Fibroblast of lung (primary cell): ENCODE results near the gene WDR62. TPM values are rescaled to one million over a fixed set of nuclear protein-coding genes. Genes with fewer than 3 reads are reported as not detected.

Source experiments
- DNase-seq, 2 donors: peaks; one replicate each; pipeline versions ENCODE4 v3.0.0 to v3.0.0-alpha.2; 2010; ENCODE audit warnings: low read depth in 2 of 2
- H2AFZ ChIP-seq: 2 replicates; pipeline ENCODE4 v1.5.1; 2012; ENCODE audit warnings: low read length, control low read depth, inconsistent platforms
- H3K27ac ChIP-seq: 2 replicates; pipeline ENCODE4 v1.5.1; 2011; ENCODE audit warnings: low read length, control low read depth; ENCODE audit not compliant: insufficient read depth
- H3K27me3 ChIP-seq: 2 replicates; pipeline ENCODE4 v1.5.1; 2011; ENCODE audit warnings: mild to moderate bottlenecking, low read length; ENCODE audit not compliant: control insufficient read depth, insufficient read depth
- H3K36me3 ChIP-seq: 2 replicates; pipeline ENCODE4 v1.5.1; 2011; ENCODE audit warnings: low read length; ENCODE audit not compliant: control insufficient read depth, insufficient read depth
- H3K4me1 ChIP-seq: 2 replicates; pipeline ENCODE4 v1.5.1; 2011; ENCODE audit warnings: low read length; ENCODE audit not compliant: control insufficient read depth, insufficient read depth; ENCODE audit errors: extremely low read depth
- H3K4me2 ChIP-seq: 2 replicates; pipeline ENCODE4 v1.5.1; 2011; ENCODE audit warnings: low read length, control low read depth; ENCODE audit not compliant: insufficient read depth; ENCODE audit errors: extremely low read depth
- H3K4me3 ChIP-seq, 4 experiments: fragments of 200-600 bp in 1 of 4; sonication (generic) in 1 of 4; replicated peaks in 1 of 4; 2 replicates each; pipeline ENCODE4 v1.5.1; 2011 to 2016; ENCODE audit warnings: low read length in 4 of 4, low read depth in 3 of 4, mild to moderate bottlenecking in 3 of 4, control low read depth in 2 of 4, inconsistent platforms in 1 of 4, mixed read lengths in 1 of 4; ENCODE audit not compliant: insufficient read depth in 1 of 4; ENCODE audit errors: control extremely low read depth in 1 of 4
- H3K79me2 ChIP-seq: 2 replicates; pipeline ENCODE4 v1.5.1; 2012; ENCODE audit warnings: mild to moderate bottlenecking, low read length, inconsistent platforms; ENCODE audit not compliant: control insufficient read depth, insufficient read depth
- H3K9ac ChIP-seq: 2 replicates; pipeline ENCODE4 v1.5.1; 2011; ENCODE audit warnings: mild to moderate bottlenecking, low read length, control low read depth; ENCODE audit not compliant: insufficient read depth
- H3K9me3 ChIP-seq: 2 replicates; pipeline ENCODE4 v1.5.1; 2012; ENCODE audit warnings: low read depth, low read length; ENCODE audit not compliant: control insufficient read depth, insufficient read depth
- H4K20me1 ChIP-seq: 2 replicates; pipeline ENCODE4 v1.5.1; 2011; ENCODE audit warnings: low read length; ENCODE audit not compliant: control insufficient read depth, insufficient read depth; ENCODE audit errors: extremely low read depth
- CTCF ChIP-seq, 2 donors: IDR thresholded peaks in 1 of 2; conservative IDR thresholded peaks in 1 of 2; 1 replicate in 1 of 2; 2 replicates in 1 of 2; pipeline ENCODE4 v1.5.1; 2011 to 2012; ENCODE audit warnings: low read length in 2 of 2, control low read depth in 1 of 2, inconsistent platforms in 1 of 2, low read depth in 1 of 2, mild to moderate bottlenecking in 1 of 2
- EZH2 ChIP-seq: IDR thresholded peaks from 2 replicates; pipeline ENCODE4 v1.5.1; 2012; ENCODE audit warnings: low read length, control low read depth, mild to moderate bottlenecking; ENCODE audit errors: missing control alignments
- polyA plus RNA-seq, 2 donors: library from polyadenylated mRNA; depleted of rRNA in 1 of 2; stranded (reverse) in 1 of 2; unstranded in 1 of 2; fragments of >200 nt; gene quantifications; 2 replicates each; pipeline ENCODE4 v1.2.1, GENCODE V29; 2011 to 2012; ENCODE audit warnings: missing spikeins in 1 of 2
- total RNA-seq: library from RNA; depleted of rRNA; stranded (reverse); fragments of >200 nt; gene quantifications from 2 replicates; pipeline ENCODE4 v1.2.1, GENCODE V29; 2014

Gene WDR62
- total and polyA plus RNA-seq, 2 donors (not counting 1 experiment from before 2014, with no cell fraction given) = 1.1 to 2.8 TPM

GRCh38 chr19:36072081-36072480 is 17.4 kb downstream of the WDR62 start:
- Histone ChIP-seq H3K27me3 (no peaks in the 10 kb centered on the region), H3K4me3 (no peak overlapping the region), H3K9me3 (no peaks in the 10 kb centered on the region), H2AFZ (no peak overlapping the region), H3K79me2 (no peaks in the 10 kb centered on the region), H4K20me1 (no peaks in the 10 kb centered on the region), H3K4me1 (peaks cover 2% of the 10 kb centered on the region), H3K4me2 (no peak overlapping the region), H3K27ac (no peak overlapping the region), H3K36me3 (peaks cover 6% of the 10 kb centered on the region), H3K9ac (no peak overlapping the region)
- TF ChIP-seq EZH2 (no peak), CTCF (conservative IDR thresholded peaks at IDR 0.05 in 1 of 2, IDR thresholded peaks at IDR 0.05 in 1 of 2; ENCODE audit: low read depth in 1 of 2, low read length in 2 of 2) (no peak)
- no peak for DNase-seq

GRCh38 chr19:36073121-36073876 is 18.6 kb downstream of the WDR62 start:
- Histone ChIP-seq H3K4me3 (no peak overlapping the region), H4K20me1 (no peaks in the 10 kb centered on the region), H3K4me2 (no peak overlapping the region), H3K27me3 (no peaks in the 10 kb centered on the region), H3K9me3 (no peaks in the 10 kb centered on the region), H3K79me2 (no peaks in the 10 kb centered on the region), H3K27ac (no peak overlapping the region), H3K36me3 (peaks cover 2% of the 10 kb centered on the region), H2AFZ (no peak overlapping the region), H3K4me1 (peaks cover 2% of the 10 kb centered on the region), H3K9ac (no peak overlapping the region)
- TF ChIP-seq EZH2 (no peak), CTCF (conservative IDR thresholded peaks at IDR 0.05 in 1 of 2, IDR thresholded peaks at IDR 0.05 in 1 of 2; ENCODE audit: low read depth in 1 of 2, low read length in 2 of 2) (no peak)
- no peak for DNase-seq

GRCh38 chr19:36079389-36079945 is 24.8 kb downstream of the WDR62 start:
- no peak for DNase-seq
- H3K4me1 ChIP-seq = no peaks in the 10 kb centered on the region
- H2AFZ ChIP-seq = no peak overlapping the region
- peaks cover 14% of the 10 kb centered on the region for H3K36me3 ChIP-seq
- H3K27me3 ChIP-seq = no peaks in the 10 kb centered on the region
- no peaks in the 10 kb centered on the region for H3K9me3 ChIP-seq
- H3K27ac ChIP-seq = no peak overlapping the region
- no peak overlapping the region for H3K9ac ChIP-seq
- no peak overlapping the region for H3K4me3 ChIP-seq
- H3K4me2 ChIP-seq = no peak overlapping the region
- H4K20me1 ChIP-seq = no peaks in the 10 kb centered on the region
- TF ChIP-seq EZH2 = no peak
- TF ChIP-seq CTCF (conservative IDR thresholded peaks at IDR 0.05 in 1 of 2, IDR thresholded peaks at IDR 0.05 in 1 of 2; ENCODE audit: low read depth in 1 of 2, low read length in 2 of 2) = no peak
- H3K79me2 ChIP-seq = no peaks in the 10 kb centered on the region
